Measurements from ENCODE around the gene FMN2. TPM values are rescaled to one million over a fixed set of nuclear protein-coding genes. Genes with fewer than 3 reads are reported as not detected.

FMN2 gene
- total RNA-seq, 1 donor from 2014 or later, result not detected

GRCh38 chr1:240074908-240075307 lies 16.8 kb upstream of the FMN2 start:
- no peaks in the 10 kb centered on the region for H3K36me3 ChIP-seq
- no peaks in the 10 kb centered on the region for H3K4me1 ChIP-seq
- no peak for TF ChIP-seq CTCF (IDR thresholded peaks at IDR 0.05; ENCODE audit: borderline replicate concordance)
- peaks cover 3% of the 10 kb centered on the region for H3K9me3 ChIP-seq (replicated peaks)
- H3K27me3 ChIP-seq (ENCODE audit: low read depth), result no peaks in the 10 kb centered on the region
- DNase-seq, result no peak
- no peak overlapping the region for H3K4me3 ChIP-seq
- intact Hi-C loops (cut with micrococcal nuclease), result no loop called here
- no peak overlapping the region for H3K27ac ChIP-seq (replicated peaks)

- H3K9me3 ChIP-seq (replicated peaks), result peaks cover under 1% of the 10 kb centered on the region
- H3K27me3 ChIP-seq (ENCODE audit: low read depth), result peaks cover 61% of the 10 kb centered on the region
- no peaks in the 10 kb centered on the region for H3K4me1 ChIP-seq
- no peak overlapping the region for H3K4me3 ChIP-seq
- H3K27ac ChIP-seq (replicated peaks), result no peak overlapping the region
- DNase-seq, result no peak
- intact Hi-C loops (cut with micrococcal nuclease), result no loop called here
- no peaks in the 10 kb centered on the region for H3K36me3 ChIP-seq
- no peak for TF ChIP-seq CTCF (IDR thresholded peaks at IDR 0.05; ENCODE audit: borderline replicate concordance)
These were observed 7.3 kb upstream of the FMN2 start for GRCh38 chr1:240084337-240084736.

- DNase-seq, result no peak
- Histone ChIP-seq H3K36me3 (no peaks in the 10 kb centered on the region), H3K27me3 (ENCODE audit: low read depth) (peaks cover 65% of the 10 kb centered on the region), H3K27ac (replicated peaks) (no peak overlapping the region), H3K4me3 (no peak overlapping the region), H3K4me1 (no peaks in the 10 kb centered on the region), H3K9me3 (replicated peaks) (no peaks in the 10 kb centered on the region)
- TF ChIP-seq CTCF (IDR thresholded peaks at IDR 0.05; ENCODE audit: borderline replicate concordance), result no peak
- intact Hi-C loops (cut with micrococcal nuclease), result no loop called here
These were observed 6.9 kb upstream of the FMN2 start for GRCh38 chr1:240084749-240085148.

- Histone ChIP-seq H3K4me1 (peaks cover 4% of the 10 kb centered on the region), H3K4me3 (no peak overlapping the region), H3K36me3 (no peaks in the 10 kb centered on the region), H3K27me3 (ENCODE audit: low read depth) (peaks cover 84% of the 10 kb centered on the region), H3K9me3 (replicated peaks) (no peaks in the 10 kb centered on the region), H3K27ac (replicated peaks) (no peak overlapping the region)
- intact Hi-C loops (cut with micrococcal nuclease), result no loop called here
- no peak for TF ChIP-seq CTCF (IDR thresholded peaks at IDR 0.05; ENCODE audit: borderline replicate concordance)
- no peak for DNase-seq
These were observed 5.0 kb upstream of the FMN2 start for GRCh38 chr1:240086726-240087125.

GRCh38 chr1:240090014-240090413 lies 1.7 kb upstream of the FMN2 start:
- H3K9me3 ChIP-seq (replicated peaks), result no peaks in the 10 kb centered on the region

More at GRCh38 chr1:240090014-240090413, 1.7 kb upstream of the FMN2 start:
- no peak for DNase-seq
- no peak overlapping the region for H3K27ac ChIP-seq (replicated peaks)
- TF ChIP-seq CTCF (IDR thresholded peaks at IDR 0.05; ENCODE audit: borderline replicate concordance), result no peak
- intact Hi-C loops (cut with micrococcal nuclease), result no loop called here
- no peak overlapping the region for H3K4me3 ChIP-seq
- peaks cover 100% of the 10 kb centered on the region for H3K27me3 ChIP-seq (ENCODE audit: low read depth)
- H3K36me3 ChIP-seq, result no peaks in the 10 kb centered on the region
- H3K4me1 ChIP-seq, result peaks cover 24% of the 10 kb centered on the region
